ENCODE results near the gene GINS3.

DNA sequence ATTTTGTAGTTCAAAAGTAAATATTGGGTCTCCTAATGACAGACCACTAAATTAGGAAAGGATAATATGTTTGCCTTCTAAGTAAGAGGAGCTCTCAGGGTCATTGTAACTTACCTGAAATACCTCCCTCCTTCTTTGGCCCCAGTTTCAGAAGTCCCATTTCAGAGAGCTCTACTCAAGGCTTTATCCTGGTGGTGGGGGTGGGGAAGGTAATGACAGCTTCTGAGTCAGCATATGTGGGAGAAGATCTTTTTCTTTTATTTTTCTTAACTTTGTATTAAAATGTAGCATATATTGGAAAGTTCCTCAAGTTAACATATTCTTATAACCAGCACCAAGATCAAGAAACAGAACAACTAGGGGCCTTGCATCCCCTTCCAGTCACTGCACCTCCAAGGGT, 16.9 kb upstream of the GINS3 start:
- TF ChIP-seq, protein P1, sequence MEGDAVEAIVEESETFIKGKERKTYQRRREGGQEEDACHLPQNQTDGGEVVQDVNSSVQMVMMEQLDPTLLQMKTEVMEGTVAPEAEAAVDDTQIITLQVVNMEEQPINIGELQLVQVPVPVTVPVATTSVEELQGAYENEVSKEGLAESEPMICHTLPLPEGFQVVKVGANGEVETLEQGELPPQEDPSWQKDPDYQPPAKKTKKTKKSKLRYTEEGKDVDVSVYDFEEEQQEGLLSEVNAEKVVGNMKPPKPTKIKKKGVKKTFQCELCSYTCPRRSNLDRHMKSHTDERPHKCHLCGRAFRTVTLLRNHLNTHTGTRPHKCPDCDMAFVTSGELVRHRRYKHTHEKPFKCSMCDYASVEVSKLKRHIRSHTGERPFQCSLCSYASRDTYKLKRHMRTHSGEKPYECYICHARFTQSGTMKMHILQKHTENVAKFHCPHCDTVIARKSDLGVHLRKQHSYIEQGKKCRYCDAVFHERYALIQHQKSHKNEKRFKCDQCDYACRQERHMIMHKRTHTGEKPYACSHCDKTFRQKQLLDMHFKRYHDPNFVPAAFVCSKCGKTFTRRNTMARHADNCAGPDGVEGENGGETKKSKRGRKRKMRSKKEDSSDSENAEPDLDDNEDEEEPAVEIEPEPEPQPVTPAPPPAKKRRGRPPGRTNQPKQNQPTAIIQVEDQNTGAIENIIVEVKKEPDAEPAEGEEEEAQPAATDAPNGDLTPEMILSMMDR (IDR thresholded peaks at IDR 0.05; ENCODE audit: poor library complexity) = no peak
- no peak for TF ChIP-seq EZH2 (IDR thresholded peaks at IDR 0.05; ENCODE audit: borderline replicate concordance)
- no peak for TF ChIP-seq EZH2phosphoT487 (IDR thresholded peaks at IDR 0.05; ENCODE audit: low read depth, severe bottlenecking, unreplicated experiment)
